H9 (cell line): Measurements from ENCODE around the gene KLK15. TPM values are rescaled to one million over a fixed set of nuclear protein-coding genes. Genes with fewer than 3 reads are reported as not detected.

Experiments
- DNase-seq: peaks from one replicate; pipeline ENCODE4 v3.0.0-alpha.2; 2017
- H2AFZ ChIP-seq: one replicate; pipeline ENCODE4 v1.6.1; 2013; ENCODE audit warnings: mild to moderate bottlenecking, low read length, control low read depth, moderate library complexity
- H2AK5ac ChIP-seq: 2 replicates; pipeline ENCODE4 v1.6.1; 2013; ENCODE audit warnings: low read length, control low read depth, mixed read lengths; ENCODE audit not compliant: insufficient read length
- H2BK120ac ChIP-seq: one replicate; pipeline ENCODE4 v1.6.1; 2013; ENCODE audit warnings: low read depth, mild to moderate bottlenecking, low read length, control low read depth, inconsistent platforms; ENCODE audit not compliant: poor library complexity, severe bottlenecking
- H2BK12ac ChIP-seq: 2 replicates; pipeline ENCODE4 v1.6.1; 2013; ENCODE audit warnings: low read length, control low read depth, mixed read lengths, low read depth; ENCODE audit not compliant: insufficient read length
- H2BK15ac ChIP-seq: 2 replicates; pipeline ENCODE4 v1.6.1; 2013; ENCODE audit warnings: low read depth, low read length, control low read depth
- H2BK20ac ChIP-seq: one replicate; pipeline ENCODE4 v1.6.1; 2013; ENCODE audit warnings: low read depth, mild to moderate bottlenecking, low read length, control low read depth, inconsistent platforms; ENCODE audit not compliant: poor library complexity, severe bottlenecking
- H2BK5ac ChIP-seq: 2 replicates; pipeline ENCODE4 v1.6.1; 2013; ENCODE audit warnings: low read length, control low read depth, mixed read lengths; ENCODE audit not compliant: insufficient read length
- H3K14ac ChIP-seq: 2 replicates; pipeline ENCODE4 v1.6.1; 2013; ENCODE audit warnings: low read length, control low read depth; ENCODE audit not compliant: insufficient read depth
- H3K18ac ChIP-seq: 2 replicates; pipeline ENCODE4 v1.6.1; 2013; ENCODE audit warnings: low read depth, mild to moderate bottlenecking, mixed read lengths, low read length, control low read depth; ENCODE audit not compliant: insufficient read length
- H3K23ac ChIP-seq: 2 replicates; pipeline ENCODE4 v1.6.1; 2013; ENCODE audit warnings: low read length, control low read depth, mixed read lengths, low read depth; ENCODE audit not compliant: insufficient read length
- H3K23me2 ChIP-seq: 2 replicates; pipeline ENCODE4 v1.6.1; 2013; ENCODE audit warnings: low read depth, mild to moderate bottlenecking, mixed read lengths, low read length, control low read depth; ENCODE audit not compliant: insufficient read length, poor library complexity, severe bottlenecking
- H3K27ac ChIP-seq: 2 replicates; pipeline ENCODE4 v1.5.1; 2013; ENCODE audit warnings: low read length, control low read depth, mixed read lengths, low read depth; ENCODE audit not compliant: insufficient read length
- H3K27me3 ChIP-seq: 2 replicates; pipeline ENCODE4 v1.6.1; 2013; ENCODE audit warnings: low read length, control low read depth, inconsistent platforms; ENCODE audit not compliant: insufficient read depth
- H3K4ac ChIP-seq: 2 replicates; pipeline ENCODE4 v1.6.1; 2013; ENCODE audit warnings: low read depth, mild to moderate bottlenecking, control low read depth, inconsistent platforms, low read length, moderate library complexity
- H3K4me1 ChIP-seq: 2 replicates; pipeline ENCODE4 v1.6.1; 2013; ENCODE audit warnings: low read length, control low read depth, inconsistent platforms; ENCODE audit not compliant: insufficient read depth
- H3K4me2 ChIP-seq: 2 replicates; pipeline ENCODE4 v1.6.1; 2013; ENCODE audit warnings: low read length, control low read depth, mixed read lengths; ENCODE audit not compliant: insufficient read length, insufficient read depth
- H3K56ac ChIP-seq: 2 replicates; pipeline ENCODE4 v1.6.1; 2013; ENCODE audit warnings: low read depth, mild to moderate bottlenecking, mixed read lengths, low read length, control low read depth; ENCODE audit not compliant: insufficient read length
- H3K79me1 ChIP-seq: 2 replicates; pipeline ENCODE4 v1.6.1; 2013; ENCODE audit warnings: low read depth, mild to moderate bottlenecking, moderate library complexity, low read length, control low read depth, inconsistent platforms; ENCODE audit not compliant: insufficient read depth, poor library complexity, severe bottlenecking
- H3K79me2 ChIP-seq: 2 replicates; pipeline ENCODE4 v1.6.1; 2013; ENCODE audit warnings: low read length, control low read depth, inconsistent platforms; ENCODE audit not compliant: insufficient read depth
- H3K9ac ChIP-seq: 2 replicates; pipeline ENCODE4 v1.6.1; 2013; ENCODE audit warnings: low read length, control low read depth, mixed read lengths; ENCODE audit not compliant: insufficient read length; ENCODE audit errors: extremely low read depth
- H3K9me3 ChIP-seq: one replicate; pipeline ENCODE4 v1.6.1; 2013; ENCODE audit warnings: low read depth, low read length, inconsistent platforms; ENCODE audit not compliant: control insufficient read depth
- H3T11ph ChIP-seq: one replicate; pipeline ENCODE4 v1.6.1; 2013; ENCODE audit warnings: mild to moderate bottlenecking, low read length, control low read depth, inconsistent platforms
- H4K20me1 ChIP-seq: one replicate; pipeline ENCODE4 v1.6.1; 2013; ENCODE audit not compliant: control insufficient read depth, insufficient read length, insufficient read depth
- H4K5ac ChIP-seq: 2 replicates; pipeline ENCODE4 v1.6.1; 2013; ENCODE audit warnings: low read depth, mild to moderate bottlenecking, mixed read lengths, low read length, control low read depth; ENCODE audit not compliant: insufficient read length
- H4K8ac ChIP-seq: replicated peaks from 2 replicates; pipeline ENCODE4 v1.6.1; 2013; ENCODE audit warnings: low read length, control low read depth, mixed read lengths, low read depth; ENCODE audit not compliant: insufficient read length
- H4K91ac ChIP-seq: 2 replicates; pipeline ENCODE4 v1.6.1; 2013; ENCODE audit warnings: low read depth, mild to moderate bottlenecking, moderate library complexity, mixed read lengths, low read length, control low read depth; ENCODE audit not compliant: insufficient read length
- H3K27ac Mint-ChIP-seq, 3 experiments: 2 replicates in 2 of 3; 3 replicates in 1 of 3; pipeline ENCODE4 v1.8.0; 2020 to 2021; ENCODE audit warnings: mixed read lengths in 3 of 3, mild to moderate bottlenecking in 1 of 3, moderate library complexity in 1 of 3
- H3K27me3 Mint-ChIP-seq: 2 replicates; pipeline ENCODE4 v1.8.0; 2021; ENCODE audit warnings: low read depth, mild to moderate bottlenecking, moderate library complexity, mixed read lengths
- H3K36me3 Mint-ChIP-seq, 3 experiments: 2 replicates in 2 of 3; 3 replicates in 1 of 3; pipeline ENCODE4 v1.8.0; 2020 to 2021; ENCODE audit warnings: low read depth in 3 of 3, mixed read lengths in 3 of 3; ENCODE audit not compliant: insufficient read depth in 1 of 3
- H3K4me1 Mint-ChIP-seq, 2 experiments: 2 replicates each; pipeline ENCODE4 v1.8.0; 2020; ENCODE audit warnings: mixed read lengths in 2 of 2
- H3K4me3 Mint-ChIP-seq, 2 experiments: 2 replicates in 1 of 2; 3 replicates in 1 of 2; pipeline ENCODE4 v1.8.0; 2020 to 2021; ENCODE audit warnings: mild to moderate bottlenecking in 2 of 2, mixed read lengths in 2 of 2, moderate library complexity in 1 of 2
- H3K9me3 Mint-ChIP-seq, 2 experiments: 2 replicates in 1 of 2; 3 replicates in 1 of 2; pipeline ENCODE4 v1.8.0; 2020; ENCODE audit warnings: mild to moderate bottlenecking in 2 of 2, mixed read lengths in 2 of 2, moderate library complexity in 1 of 2
- WGBS: extraction: QIAGEN DNeasy Blood & Tissue Kit; methylation state at CpG from one replicate; pipeline ENCODE4 v1.1.7; 2013; ENCODE audit warnings: missing lambda C conversion rate, low lambda C conversion rate, mixed read lengths; ENCODE audit not compliant: insufficient read length; ENCODE audit errors: extremely low coverage; 5-methylcytosine and 5-hydroxymethylcytosine counted together
- total RNA-seq: library from RNA; stranded (reverse); gene quantifications from 2 replicates; pipeline ENCODE4 v1.2.1, GENCODE V29; 2021
- TF ChIP-seq, protein P1 (sequence below): fragments of 200-600 bp; sonication (generic); conservative IDR thresholded peaks from 3 replicates; pipeline ENCODE4 v1.8.0; 2021; ENCODE audit warnings: antibody characterized with exemption, mild to moderate bottlenecking

Gene KLK15
- total RNA-seq, 1 experiment from 2014 or later, result not detected

DNA sequence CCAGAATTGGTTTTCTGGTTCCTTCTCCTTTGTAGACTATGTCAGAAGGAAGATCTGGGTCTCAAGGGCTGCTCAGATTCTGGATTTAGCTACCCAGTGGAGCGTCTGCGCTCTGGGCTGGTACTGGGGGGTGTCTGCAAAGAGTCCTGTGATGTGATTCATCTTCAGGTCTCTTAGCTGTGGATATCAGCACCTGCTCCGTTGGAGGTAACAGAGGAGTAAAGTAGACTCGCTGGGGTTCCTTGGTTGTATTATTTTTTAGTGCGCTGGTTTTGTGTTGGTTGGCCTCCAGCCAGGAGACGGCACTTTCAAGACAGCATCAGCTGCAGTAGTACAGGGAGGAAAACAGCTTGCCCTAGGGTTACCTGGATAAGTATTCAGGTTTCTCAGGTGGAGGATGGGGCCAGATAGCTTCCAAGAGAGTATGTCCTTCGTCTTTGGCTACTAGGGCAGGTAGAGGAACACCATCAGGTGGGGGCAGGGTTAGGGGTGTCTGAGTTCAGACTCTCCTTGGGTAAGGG lies 10.4 kb upstream of the KLK15 start:
- no peak overlapping the region for H3K27ac Mint-ChIP-seq
- no CpG with 5 or more reads among the region's 7 CpGs for WGBS

More for the DNA sequence above, 10.4 kb upstream of the KLK15 start:
- H3K79me2 ChIP-seq, result no peaks in the 10 kb centered on the region
- peaks cover 13 to 14% of the 10 kb centered on the region in 2 experiments for H3K4me1 Mint-ChIP-seq
- no peak overlapping the region for H3K56ac ChIP-seq
- peaks cover 0 to 8% of the 10 kb centered on the region in 2 experiments; a peak in 3 of 5 replicates for H3K9me3 Mint-ChIP-seq
- H2AFZ ChIP-seq, result no peak overlapping the region
- DNase-seq, result no peak
- H3K79me1 ChIP-seq, result no peaks in the 10 kb centered on the region
- H3K14ac ChIP-seq, result no peak overlapping the region
- TF ChIP-seq, protein P1, sequence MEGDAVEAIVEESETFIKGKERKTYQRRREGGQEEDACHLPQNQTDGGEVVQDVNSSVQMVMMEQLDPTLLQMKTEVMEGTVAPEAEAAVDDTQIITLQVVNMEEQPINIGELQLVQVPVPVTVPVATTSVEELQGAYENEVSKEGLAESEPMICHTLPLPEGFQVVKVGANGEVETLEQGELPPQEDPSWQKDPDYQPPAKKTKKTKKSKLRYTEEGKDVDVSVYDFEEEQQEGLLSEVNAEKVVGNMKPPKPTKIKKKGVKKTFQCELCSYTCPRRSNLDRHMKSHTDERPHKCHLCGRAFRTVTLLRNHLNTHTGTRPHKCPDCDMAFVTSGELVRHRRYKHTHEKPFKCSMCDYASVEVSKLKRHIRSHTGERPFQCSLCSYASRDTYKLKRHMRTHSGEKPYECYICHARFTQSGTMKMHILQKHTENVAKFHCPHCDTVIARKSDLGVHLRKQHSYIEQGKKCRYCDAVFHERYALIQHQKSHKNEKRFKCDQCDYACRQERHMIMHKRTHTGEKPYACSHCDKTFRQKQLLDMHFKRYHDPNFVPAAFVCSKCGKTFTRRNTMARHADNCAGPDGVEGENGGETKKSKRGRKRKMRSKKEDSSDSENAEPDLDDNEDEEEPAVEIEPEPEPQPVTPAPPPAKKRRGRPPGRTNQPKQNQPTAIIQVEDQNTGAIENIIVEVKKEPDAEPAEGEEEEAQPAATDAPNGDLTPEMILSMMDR, result no peak
- no peaks in the 10 kb centered on the region for H3K9me3 ChIP-seq
- no peak overlapping the region for H2BK5ac ChIP-seq
- H2BK20ac ChIP-seq, result no peak overlapping the region
- no peak overlapping the region for H2AK5ac ChIP-seq
- peaks cover 75% of the 10 kb centered on the region for H3K27me3 Mint-ChIP-seq
- no peaks in the 10 kb centered on the region for H3K36me3 Mint-ChIP-seq
- no peak overlapping the region for H2BK15ac ChIP-seq
- H3K23ac ChIP-seq, result no peak overlapping the region
- H3K27ac ChIP-seq, result no peak overlapping the region
- no peak overlapping the region for H4K8ac ChIP-seq
- H3K4me1 ChIP-seq, result no peaks in the 10 kb centered on the region
- no peak overlapping the region for H3K4me3 Mint-ChIP-seq
- H3T11ph ChIP-seq, result no peak overlapping the region
- no peak overlapping the region for H3K9ac ChIP-seq
- no peaks in the 10 kb centered on the region for H4K20me1 ChIP-seq
- no peak overlapping the region for H2BK12ac ChIP-seq
- H3K27me3 ChIP-seq, result 0 out of 2 replicates have a peak, but pooled peaks cover 2% of the 10 kb centered on the region
- no peak overlapping the region for H4K5ac ChIP-seq
- H2BK120ac ChIP-seq, result no peak overlapping the region
- H3K18ac ChIP-seq, result no peak overlapping the region
- H4K91ac ChIP-seq, result no peak overlapping the region
- no peaks in the 10 kb centered on the region for H3K23me2 ChIP-seq
- no peak overlapping the region for H3K4me2 ChIP-seq
- H3K4ac ChIP-seq, result no peak overlapping the region
